Immature natural killer cell (primary cell): ENCODE data around the gene ZFYVE1. TPM values are rescaled to one million over a fixed set of nuclear protein-coding genes. Genes with fewer than 3 reads are reported as not detected.

Source experiments
- polyA plus RNA-seq, 3 donors: library from polyadenylated mRNA; unstranded; fragments of 300-500 nt; fragmentation: Illumina TruSeq; gene quantifications; one replicate each; pipeline ENCODE4 v1.2.3, GENCODE V29; 2021

Gene ZFYVE1
- polyA plus RNA-seq, 3 donors from 2014 or later: 3.4 to 10.7 (median 5.4) TPM

Other genes starting within 250 kb of the ZFYVE1 start
- 1 to 10 TPM in 2 of 3 donors, not detected in 1; 1.5 to 1.8 TPM for gene DPF3, start 133.0 kb downstream of the ZFYVE1 start, polyA plus RNA-seq
- 1 to 10 TPM in 2 of 3 donors, under 1 TPM in 1; 0.44 to 8.7 (median 4.5) TPM for gene DCAF4, start 100.6 kb downstream of the ZFYVE1 start, polyA plus RNA-seq
- gene RBM25, start 31.4 kb upstream of the ZFYVE1 start, polyA plus RNA-seq: 10 to 100 TPM; 19.3 to 67.4 (median 24.6) TPM
- 10 to 100 TPM; 26.8 to 43.0 (median 40.9) TPM for gene PSEN1, start 109.4 kb upstream of the ZFYVE1 start, polyA plus RNA-seq
- under 1 TPM in 2 of 3 donors, not detected in 1; 0.15 to 0.47 TPM for gene PAPLN, start 210.4 kb upstream of the ZFYVE1 start, polyA plus RNA-seq